K562 (cell line): Measurements from ENCODE around the gene ZFYVE28. TPM values are rescaled to one million over a fixed set of nuclear protein-coding genes. Genes with fewer than 3 reads are reported as not detected.

Experiments used
- ATAC-seq: fragments of 200-7000 bp; cut with Tn5 transposase; 3 replicates; pipeline ENCODE4 v1.9.1; 2020; ENCODE audit warnings: moderate library complexity
- BruUV-seq: library from RNA; stranded (reverse); fragments of 400-500 nt; replicated peaks from 2 replicates; lab custom pipeline; 2021; lab: Mats Ljungman, UMichigan
- CTCF ChIA-PET: fragments of 300-600 bp; formaldehyde crosslinking; extraction: SDS; loops from one replicate; lab custom pipeline; 2021; ENCODE audit warnings: low intra/inter-chr PET ratio; lab: Yijun Ruan, JAX
- POLR2A ChIA-PET: fragments of 300-600, 350-650 bp; sonication (Branson Sonifier 250); formaldehyde crosslinking; extraction: SDS; loops from one replicate; lab custom pipeline; 2021; ENCODE audit warnings: antibody characterized with exemption, inconsistent platforms; lab: Yijun Ruan, JAX
- DNase-seq, 4 experiments: peaks; one replicate each; pipeline versions ENCODE4 v3.0.0 to v3.0.0-alpha.2; 2011 to 2018; ENCODE audit warnings: low spot score in 3 of 4, mixed read lengths in 3 of 4; ENCODE audit errors: extremely low read depth in 1 of 4
- FAIRE-seq: peaks from 2 replicates; lab custom pipeline; 2011; peaks lifted over from hg19 to GRCh38; lab: Jason Lieb, UNC
- H2AFZ ChIP-seq: 2 replicates; pipeline ENCODE4 v1.6.0; 2011; ENCODE audit warnings: low read depth, low read length, control low read depth, inconsistent platforms
- H3K27ac ChIP-seq: fragments of 200-600 bp; 3 replicates; pipeline ENCODE4 v1.8.0; 2011; ENCODE audit warnings: low read depth, mild to moderate bottlenecking, control low read depth, inconsistent platforms, low read length, moderate library complexity, mixed read lengths; ENCODE audit errors: extremely low read depth
- H3K27me3 ChIP-seq, 2 experiments: fragments of 300-600 bp in 1 of 2; 2 replicates in 1 of 2; 3 replicates in 1 of 2; pipeline versions ENCODE4 v1.6.0 to v1.8.0; 2011; ENCODE audit warnings: inconsistent platforms in 2 of 2, low read length in 2 of 2, mild to moderate bottlenecking in 1 of 2, mixed read lengths in 1 of 2, moderate library complexity in 1 of 2; ENCODE audit not compliant: control insufficient read depth in 2 of 2, insufficient read depth in 2 of 2
- H3K36me3 ChIP-seq: fragments of 300-600 bp; 3 replicates; pipeline ENCODE4 v1.8.0; 2011; ENCODE audit warnings: mild to moderate bottlenecking, low read length, inconsistent platforms; ENCODE audit not compliant: control insufficient read depth, insufficient read depth
- H3K4me1 ChIP-seq, 2 experiments: fragments of 200-600 bp in 1 of 2; replicated peaks in 1 of 2; 2 replicates in 1 of 2; 3 replicates in 1 of 2; pipeline versions ENCODE4 v1.5.1 to v1.8.0; 2011; ENCODE audit warnings: inconsistent platforms in 2 of 2, low read length in 2 of 2, mild to moderate bottlenecking in 1 of 2, mixed read lengths in 1 of 2, moderate library complexity in 1 of 2; ENCODE audit not compliant: control insufficient read depth in 2 of 2, insufficient read depth in 2 of 2
- H3K4me2 ChIP-seq: 2 replicates; pipeline ENCODE4 v1.6.1; 2011; ENCODE audit warnings: low read length, control low read depth, inconsistent platforms, mixed read lengths; ENCODE audit not compliant: insufficient read depth
- H3K4me3 ChIP-seq: fragments of 200-600 bp; sonication (generic), shearing (Covaris generic); 2 replicates; pipeline ENCODE4 v1.5.1; 2016; ENCODE audit warnings: control low read depth, inconsistent platforms
- H3K79me2 ChIP-seq: fragments of 200-600 bp; 3 replicates; pipeline ENCODE4 v1.8.0; 2011; ENCODE audit warnings: low read length, inconsistent platforms; ENCODE audit not compliant: control insufficient read depth, insufficient read depth
- H3K9ac ChIP-seq, 2 experiments: 2 replicates each; pipeline versions ENCODE4 v1.6.0 to v1.6.1; 2011; ENCODE audit warnings: low read depth in 2 of 2, low read length in 2 of 2, control low read depth in 1 of 2, inconsistent platforms in 1 of 2, mild to moderate bottlenecking in 1 of 2, mixed read lengths in 1 of 2; ENCODE audit not compliant: insufficient read depth in 1 of 2
- H3K9me1 ChIP-seq: one replicate; pipeline ENCODE4 v1.6.0; 2011; ENCODE audit warnings: inconsistent platforms, mild to moderate bottlenecking, low read length, moderate library complexity; ENCODE audit not compliant: control insufficient read depth, insufficient read depth
- H3K9me3 ChIP-seq: replicated peaks from 2 replicates; pipeline ENCODE4 v1.5.1; 2011; ENCODE audit warnings: low read depth, low read length, inconsistent platforms; ENCODE audit not compliant: control insufficient read depth, insufficient read depth
- H4K20me1 ChIP-seq: replicated peaks from 2 replicates; pipeline ENCODE4 v1.6.1; 2011; ENCODE audit warnings: low read length, inconsistent platforms, mixed read lengths; ENCODE audit not compliant: control insufficient read depth, insufficient read depth
- ILK ChIP-seq: fragments of 450-650 bp; IDR thresholded peaks from 2 replicates; pipeline ENCODE4 v1.6.1; 2016; ENCODE audit warnings: missing genetic modification characterization, low read depth, mild to moderate bottlenecking, missing compliant biosample characterization, moderate library complexity, borderline replicate concordance
- KAT7 ChIP-seq: sonication (generic); formaldehyde crosslinking; IDR thresholded peaks from 2 replicates; pipeline ENCODE4 v1.8.0; 2022; ENCODE audit warnings: missing genetic modification reagents, mild to moderate bottlenecking, borderline replicate concordance
- NFYB ChIP-seq: IDR thresholded peaks from 2 replicates; pipeline ENCODE4 v1.6.1; 2011; ENCODE audit warnings: mild to moderate bottlenecking, moderate library complexity; ENCODE audit not compliant: insufficient read length; ENCODE audit errors: extremely low read depth
- NR2C1 ChIP-seq, 2 experiments: fragments of 450-650 bp; IDR thresholded peaks; 2 replicates each; pipeline ENCODE4 v1.6.1; 2017; ENCODE audit warnings: mild to moderate bottlenecking in 2 of 2, antibody characterized with exemption in 1 of 2, inconsistent platforms in 1 of 2, missing compliant biosample characterization in 1 of 2, missing genetic modification characterization in 1 of 2
- PCBP1 ChIP-seq: fragments of 200-400 bp; formaldehyde crosslinking; IDR thresholded peaks from 2 replicates; pipeline ENCODE4 v1.6.1; 2018; ENCODE audit warnings: mild to moderate bottlenecking, low read depth, low read length; ENCODE audit not compliant: poor library complexity, severe bottlenecking
- POLR3G ChIP-seq: IDR thresholded peaks from 2 replicates; pipeline ENCODE4 v1.6.1; 2011; ENCODE audit not compliant: insufficient read length, insufficient replicate concordance; ENCODE audit errors: extremely low read depth
- PREB ChIP-seq: sonication (generic); formaldehyde crosslinking; IDR thresholded peaks from 2 replicates; pipeline ENCODE4 v1.8.1; 2023; ENCODE audit warnings: mild to moderate bottlenecking, missing genetic modification reagents
- SP2 ChIP-seq: IDR thresholded peaks from 2 replicates; pipeline ENCODE4 v1.6.1; 2011; ENCODE audit warnings: mild to moderate bottlenecking, low read depth, low read length, moderate library complexity; ENCODE audit not compliant: poor library complexity, severe bottlenecking; ENCODE audit errors: extremely low read depth
- STAG1 ChIP-seq: sonication (generic); formaldehyde crosslinking; IDR thresholded peaks from 2 replicates; pipeline ENCODE4 v1.5.0; 2020; ENCODE audit warnings: missing genetic modification reagents, borderline replicate concordance
- TCF3 ChIP-seq: sonication (generic); formaldehyde crosslinking; IDR thresholded peaks from 2 replicates; pipeline ENCODE4 v1.4.0; 2020; ENCODE audit warnings: mild to moderate bottlenecking, missing genetic modification reagents
- ZBTB43 ChIP-seq: sonication (generic); formaldehyde crosslinking; IDR thresholded peaks from 2 replicates; pipeline ENCODE4 v1.8.0; 2023; ENCODE audit warnings: mild to moderate bottlenecking, missing genetic modification reagents
- ZNF197 ChIP-seq: fragments of 200-800 bp; sonication (Bioruptor generic); IDR thresholded peaks from 2 replicates; pipeline ENCODE4 v1.6.1; 2016; ENCODE audit warnings: low read depth, missing genetic modification characterization, missing compliant biosample characterization
- ZNF511 ChIP-seq: sonication (generic); formaldehyde crosslinking; IDR thresholded peaks from 2 replicates; pipeline ENCODE4 v1.8.0; 2022; ENCODE audit warnings: mild to moderate bottlenecking, missing genetic modification reagents
- WGBS: fragments of 100-300 bp; shearing (Covaris generic); methylation state at CpG from one replicate; pipeline ENCODE4 v1.1.6; 2016; ENCODE audit warnings: low coverage, mixed read lengths; ENCODE audit not compliant: insufficient coverage; ENCODE audit errors: missing lambda C conversion rate; 5-methylcytosine and 5-hydroxymethylcytosine counted together
- in situ Hi-C: fragments of 300-500 bp; cut with MboI; formaldehyde crosslinking; loops from 4 replicates; pipeline ENCODE4 v1.15.0; 2018; ENCODE audit warnings: inconsistent platforms, mixed read lengths
- intact Hi-C: fragments of 100-400 bp; cut with micrococcal nuclease; formaldehyde crosslinking; loops from 2 replicates; pipeline ENCODE4 v1.14.2; 2022
- polyA plus RNA-seq, 8 experiments: library from polyadenylated mRNA; depleted of rRNA in 4 of 8; stranded (reverse) in 5 of 8; unstranded in 3 of 8; fragments of >200 nt; fragmentation: Nextera tagmentation in 2 of 8; fragmentation: Illumina TruSeq in 1 of 8; extraction: Ambion mirVana in 2 of 8; extraction: Trizol in 1 of 8; gene quantifications; 2 replicates each; pipeline versions ENCODE4 v1.2.1 to v1.2.3, GENCODE V29; 2011 to 2014; ENCODE audit warnings: inconsistent platforms in 1 of 8, missing spikeins in 1 of 8
- total RNA-seq, 7 experiments: library from RNA; depleted of rRNA in 6 of 7; stranded (reverse); fragments of >200 nt in 6 of 7; fragmentation: Illumina TruSeq in 2 of 7; extraction: Trizol in 2 of 7; gene quantifications; 2 replicates each; pipeline versions ENCODE4 v1.2.1 to v1.2.3, GENCODE V29; 2011 to 2021; ENCODE audit warnings: low replicate concordance in 1 of 7
- TF ChIP-seq, protein P1 (sequence below): sonication (generic); formaldehyde crosslinking; IDR thresholded peaks from 2 replicates; pipeline ENCODE4 v1.4.0; 2020; ENCODE audit warnings: mild to moderate bottlenecking, missing genetic modification reagents

Gene ZFYVE28
- total and polyA plus RNA-seq, 9 of the 15 experiments (the other 6 are each of a cell fraction or from before 2014, with no cell fraction given), result 1.3 to 24.8 (median 8.9) TPM

GRCh38 chr4:2263926-2264321 lies 154.5 kb downstream of the ZFYVE28 start (continued):
- no peak for TF ChIP-seq POLR3G

- H3K9ac ChIP-seq, result peak overlapping the region; percentile 82 to 92
- BruUV-seq, result no TSS peak
- in situ Hi-C loops, result no loop called here
- H2AFZ ChIP-seq, result peak overlapping the region; percentile 90
- peak overlapping the region; percentile 63 for H3K4me3 ChIP-seq
- H3K27me3 ChIP-seq, result no peaks in the 10 kb centered on the region
- no peaks in the 10 kb centered on the region for H3K9me1 ChIP-seq
- WGBS, result 54% methylated on average over 10 of the region's 13 CpGs
- H3K4me1 ChIP-seq, result peaks cover 21 to 82% of the 10 kb centered on the region in 2 experiments
- peak overlapping the region; percentile 86 for H3K4me2 ChIP-seq
- intact Hi-C loops, result loop anchor here (5.0 kb wide), 1 partner anchor 154 kb away; the partner anchor contains the start of genes CFAP99 and ZFYVE28
- CTCF ChIA-PET, result no interaction called here
- FAIRE-seq (no peak), ATAC-seq (no peak), DNase-seq (no peak)
- no peaks in the 10 kb centered on the region for H3K9me3 ChIP-seq
- POLR2A ChIA-PET, result interaction anchor here (1.1 kb wide), 2 partner anchors 16 to 130 kb away, joined by 3 to 4 read pairs; no protein-coding TSS in a partner anchor
- H3K36me3 ChIP-seq, result no peaks in the 10 kb centered on the region
- peak overlapping the region; percentile 87 for H3K27ac ChIP-seq
- H3K79me2 ChIP-seq, result peaks cover 5% of the 10 kb centered on the region; the same call in 1 of the 3 replicates
- no peaks in the 10 kb centered on the region for H4K20me1 ChIP-seq
- no peak for TF ChIP-seq TCF3 (CRISPR knock-in tag)
- no peak for TF ChIP-seq SP2
- TF ChIP-seq PCBP1, result peak; percentile 45
- no peak for TF ChIP-seq PREB (CRISPR knock-in tag)
- TF ChIP-seq STAG1 (CRISPR knock-in tag), result no peak
- no peak for TF ChIP-seq ILK (tag)
- TF ChIP-seq, protein P1, sequence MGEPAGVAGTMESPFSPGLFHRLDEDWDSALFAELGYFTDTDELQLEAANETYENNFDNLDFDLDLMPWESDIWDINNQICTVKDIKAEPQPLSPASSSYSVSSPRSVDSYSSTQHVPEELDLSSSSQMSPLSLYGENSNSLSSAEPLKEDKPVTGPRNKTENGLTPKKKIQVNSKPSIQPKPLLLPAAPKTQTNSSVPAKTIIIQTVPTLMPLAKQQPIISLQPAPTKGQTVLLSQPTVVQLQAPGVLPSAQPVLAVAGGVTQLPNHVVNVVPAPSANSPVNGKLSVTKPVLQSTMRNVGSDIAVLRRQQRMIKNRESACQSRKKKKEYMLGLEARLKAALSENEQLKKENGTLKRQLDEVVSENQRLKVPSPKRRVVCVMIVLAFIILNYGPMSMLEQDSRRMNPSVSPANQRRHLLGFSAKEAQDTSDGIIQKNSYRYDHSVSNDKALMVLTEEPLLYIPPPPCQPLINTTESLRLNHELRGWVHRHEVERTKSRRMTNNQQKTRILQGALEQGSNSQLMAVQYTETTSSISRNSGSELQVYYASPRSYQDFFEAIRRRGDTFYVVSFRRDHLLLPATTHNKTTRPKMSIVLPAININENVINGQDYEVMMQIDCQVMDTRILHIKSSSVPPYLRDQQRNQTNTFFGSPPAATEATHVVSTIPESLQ (CRISPR knock-in tag), result 0 out of 2 replicates have a peak, but pooled peaks have one; percentile 33
- no peak for TF ChIP-seq KAT7 (CRISPR knock-in tag)
- TF ChIP-seq ZBTB43 (CRISPR knock-in tag), result 0 out of 2 replicates have a peak, but pooled peaks have one; percentile 44
- peak; percentile 0; the same call in 1 of the 2 replicates for TF ChIP-seq ZNF511 (CRISPR knock-in tag)
- no peak for TF ChIP-seq ZNF197 (CRISPR knock-in tag)
- no peak for TF ChIP-seq NFYB
- no peak for TF ChIP-seq NR2C1 (IDR thresholded peaks at IDR 0.05)
- peak; percentile 60; the same call in 1 of the 2 replicates for TF ChIP-seq NR2C1 (tag; IDR thresholded peaks at IDR 0.05)
These were observed 155.5 kb downstream of the ZFYVE28 start for GRCh38 chr4:2262944-2263250.
